Tibial artery (tissue), 4 donors: ENCODE data around the gene ABHD6.
"Not testable (repeated sequence)": the region's sequence is repeated elsewhere in the genome, so short reads cannot be mapped to it uniquely, and the experiment has no call there.

Source experiments
- DNase-seq, 2 donors: peaks; one replicate each; pipeline ENCODE4 v3.0.0-alpha.2; 2019
- H3K27ac ChIP-seq, 2 donors: fragments of 200-600 bp; sonication (generic) in 1 of 2; 1 replicate in 1 of 2; 2 replicates in 1 of 2; pipeline ENCODE4 v1.5.1; 2018 to 2019; ENCODE audit warnings: mild to moderate bottlenecking in 1 of 2
- H3K27me3 ChIP-seq, 2 donors: fragments of 200-600 bp; sonication (generic) in 1 of 2; one replicate each; pipeline versions ENCODE4 v1.5.1 to v1.6.0; 2016 to 2019
- H3K36me3 ChIP-seq, 3 donors: fragments of 200-600 bp; sonication (generic) in 2 of 3; one replicate each; pipeline ENCODE4 v1.5.1; 2016 to 2019; ENCODE audit warnings: mild to moderate bottlenecking in 2 of 3
- H3K4me1 ChIP-seq, 4 donors: fragments of 200-600 bp; sonication (generic) in 2 of 4; 1 replicate in 3 of 4; 2 replicates in 1 of 4; pipeline ENCODE4 v1.5.1; 2016 to 2019
- H3K4me3 ChIP-seq, 2 donors: fragments of 200-600 bp; sonication (generic) in 1 of 2; 1 replicate in 1 of 2; 2 replicates in 1 of 2; pipeline ENCODE4 v1.5.1; 2018 to 2019; ENCODE audit warnings: mild to moderate bottlenecking in 2 of 2
- H3K9me3 ChIP-seq, 3 donors: fragments of 200-600 bp; sonication (generic) in 1 of 3; one replicate each; pipeline ENCODE4 v1.5.1; 2016 to 2019
- CTCF ChIP-seq, 2 experiments: fragments of 200-600 bp in 1 of 2; fragments of 450-650 bp in 1 of 2; IDR thresholded peaks; one replicate each; pipeline ENCODE4 v1.5.1; 2017 to 2019; ENCODE audit warnings: antibody characterized with exemption in 2 of 2, mild to moderate bottlenecking in 1 of 2, moderate library complexity in 1 of 2
- intact Hi-C: fragments of 100-400 bp; cut with DNase I; formaldehyde crosslinking; loops from one replicate; pipeline ENCODE4 v1.15.0; 2023; ENCODE audit warnings: low total_unique reads

ABHD6 gene

DNA sequence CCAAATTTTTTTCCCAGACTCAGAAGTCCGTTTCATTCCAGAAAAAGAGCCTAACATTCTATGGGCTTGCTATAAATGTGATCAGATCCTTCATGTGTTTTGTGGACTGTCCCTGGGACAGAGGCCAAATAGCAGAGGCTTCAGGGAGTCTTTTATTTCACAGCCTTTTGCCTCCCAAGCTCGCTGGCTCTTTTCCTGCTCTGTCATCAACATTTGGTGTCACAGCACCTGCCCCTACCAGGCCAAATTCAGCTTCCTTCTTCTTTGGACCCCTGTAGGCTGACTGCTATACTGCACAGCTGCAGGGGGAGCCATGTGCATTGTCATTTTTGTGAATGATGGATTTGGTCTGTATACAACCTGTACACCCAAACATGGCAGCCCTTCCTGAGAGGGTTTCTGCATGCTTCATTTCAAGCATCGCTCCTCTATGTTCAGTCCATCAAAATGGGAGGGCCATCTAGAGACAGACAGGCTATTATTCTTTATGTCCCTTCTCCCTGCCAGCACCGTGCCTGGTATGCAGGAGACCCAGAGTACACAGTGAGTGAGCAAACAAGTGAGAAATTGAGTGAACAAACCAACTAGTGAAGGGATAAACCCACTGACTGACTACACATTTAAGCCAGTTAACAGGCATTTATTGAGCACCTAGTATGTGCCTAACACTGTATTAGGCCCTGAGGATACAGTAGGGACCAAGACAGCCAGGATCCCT lies 50.6 kb downstream of the ABHD6 start:
- intact Hi-C loops: no loop called here
- Histone ChIP-seq H3K27me3 (no peaks in the 10 kb centered on the region), H3K27ac (no peak overlapping the region), H3K4me1 (no peaks in the 10 kb centered on the region), H3K36me3 (peaks cover 0 to 33% (median 28%) of the 10 kb centered on the region in 3 donors), H3K4me3 (no peak overlapping the region), H3K9me3 (no peaks in the 10 kb centered on the region)
- DNase-seq: no peak
- no peak for TF ChIP-seq CTCF (IDR thresholded peaks at IDR 0.05)

- H3K9me3 ChIP-seq, H3K27me3 ChIP-seq, H3K4me1 ChIP-seq, H3K27ac ChIP-seq, H3K4me3 ChIP-seq, DNase-seq, intact Hi-C loops: not testable (repeated sequence)
- peaks cover 0 to 39% (median 28%) of the 10 kb centered on the region in 3 donors for H3K36me3 ChIP-seq
These were observed 51.5 kb downstream of the ABHD6 start for GRCh38 chr3:58288964-58289613.

- H3K9me3 ChIP-seq, H3K27me3 ChIP-seq, DNase-seq, H3K4me1 ChIP-seq, intact Hi-C loops, H3K4me3 ChIP-seq, H3K27ac ChIP-seq: not testable (repeated sequence)
- peaks cover 0 to 27% (median 22%) of the 10 kb centered on the region in 3 donors for H3K36me3 ChIP-seq
These were observed 52.9 kb downstream of the ABHD6 start for GRCh38 chr3:58290446-58290845.

GRCh38 chr3:58291671-58292338 lies 54.2 kb downstream of the ABHD6 start:
- no peaks in the 10 kb centered on the region for H3K27me3 ChIP-seq
- no peak overlapping the region for H3K27ac ChIP-seq
- no peaks in the 10 kb centered on the region for H3K4me1 ChIP-seq
- intact Hi-C loops: no loop called here
- no peak overlapping the region for H3K4me3 ChIP-seq
- peaks cover 0 to 24% (median 10%) of the 10 kb centered on the region in 3 donors for H3K36me3 ChIP-seq
- no peak for DNase-seq
- TF ChIP-seq CTCF (IDR thresholded peaks at IDR 0.05): no peak
- H3K9me3 ChIP-seq: no peaks in the 10 kb centered on the region

DNA sequence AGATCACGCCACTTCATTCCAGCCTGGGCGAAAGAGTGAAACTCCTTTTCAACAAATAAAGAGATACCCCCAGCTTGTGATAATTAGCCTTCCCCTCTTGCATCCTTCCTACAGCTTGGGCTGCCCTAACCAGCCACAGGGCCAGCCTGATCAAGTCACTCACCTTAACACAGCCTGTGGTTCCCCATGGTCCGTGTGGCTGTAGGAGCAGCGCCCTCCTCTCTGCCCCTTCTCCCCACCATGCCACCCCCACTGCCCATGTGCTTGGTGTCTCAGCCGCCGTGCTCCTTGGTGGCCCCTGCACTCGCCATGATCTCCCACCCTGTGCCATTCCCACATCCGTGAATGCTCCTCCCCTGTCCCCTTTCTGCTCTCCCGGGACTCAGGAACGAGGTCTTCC lies 55.3 kb downstream of the ABHD6 start:
- no peak for DNase-seq
- no peak for TF ChIP-seq CTCF (IDR thresholded peaks at IDR 0.05)
- intact Hi-C loops: no loop called here
- no peak overlapping the region for H3K27ac ChIP-seq
- H3K27me3 ChIP-seq: peaks cover 0 to 2% of the 10 kb centered on the region in 2 donors
- H3K4me1 ChIP-seq: no peaks in the 10 kb centered on the region
- peaks cover 0 to 15% (median 4%) of the 10 kb centered on the region in 3 donors for H3K36me3 ChIP-seq
- no peaks in the 10 kb centered on the region for H3K9me3 ChIP-seq
- no peak overlapping the region for H3K4me3 ChIP-seq

GRCh38 chr3:58293516-58293915 lies 55.9 kb downstream of the ABHD6 start:
- H3K27ac ChIP-seq: no peak overlapping the region

More at GRCh38 chr3:58293516-58293915, 55.9 kb downstream of the ABHD6 start:
- no peak for DNase-seq
- TF ChIP-seq CTCF (IDR thresholded peaks at IDR 0.05): no peak
- Histone ChIP-seq H3K36me3 (peaks cover 0 to 12% (median 0%) of the 10 kb centered on the region in 3 donors), H3K4me3 (no peak overlapping the region), H3K4me1 (no peaks in the 10 kb centered on the region), H3K9me3 (no peaks in the 10 kb centered on the region), H3K27me3 (peaks cover 0 to 9% of the 10 kb centered on the region in 2 donors)
- intact Hi-C loops: no loop called here
